Effector memory CD4-positive, alpha-beta T cell (primary cell): ENCODE data around the gene RPS6KA5.

Experiments used
- DNase-seq, 3 donors: peaks; one replicate each; pipeline ENCODE4 v3.0.0-alpha.2; 2020
- H3K27ac ChIP-seq: 2 replicates; pipeline ENCODE4 v1.7.0; 2013; ENCODE audit warnings: mild to moderate bottlenecking, low read length, moderate library complexity; ENCODE audit not compliant: insufficient read depth, poor library complexity, severe bottlenecking
- H3K27me3 ChIP-seq: replicated peaks from 2 replicates; pipeline ENCODE4 v1.7.0; 2013; ENCODE audit warnings: mild to moderate bottlenecking, low read length; ENCODE audit not compliant: insufficient read depth, control insufficient read depth, poor library complexity, severe bottlenecking
- H3K36me3 ChIP-seq: 2 replicates; pipeline ENCODE4 v1.7.0; 2013; ENCODE audit warnings: mild to moderate bottlenecking, low read length, moderate library complexity; ENCODE audit not compliant: control insufficient read depth, insufficient read depth
- H3K4me1 ChIP-seq: 2 replicates; pipeline ENCODE4 v1.7.0; 2013; ENCODE audit warnings: low read length, mild to moderate bottlenecking; ENCODE audit not compliant: control insufficient read depth, insufficient read depth, poor library complexity, severe bottlenecking
- H3K4me3 ChIP-seq: 2 replicates; pipeline ENCODE4 v1.7.0; 2013; ENCODE audit warnings: low read length, low read depth, mild to moderate bottlenecking; ENCODE audit not compliant: insufficient read depth, poor library complexity, severe bottlenecking
- H3K9me3 ChIP-seq: 2 replicates; pipeline ENCODE4 v1.7.0; 2013; ENCODE audit warnings: mild to moderate bottlenecking, low read length, moderate library complexity; ENCODE audit not compliant: control insufficient read depth

RPS6KA5 gene

DNA sequence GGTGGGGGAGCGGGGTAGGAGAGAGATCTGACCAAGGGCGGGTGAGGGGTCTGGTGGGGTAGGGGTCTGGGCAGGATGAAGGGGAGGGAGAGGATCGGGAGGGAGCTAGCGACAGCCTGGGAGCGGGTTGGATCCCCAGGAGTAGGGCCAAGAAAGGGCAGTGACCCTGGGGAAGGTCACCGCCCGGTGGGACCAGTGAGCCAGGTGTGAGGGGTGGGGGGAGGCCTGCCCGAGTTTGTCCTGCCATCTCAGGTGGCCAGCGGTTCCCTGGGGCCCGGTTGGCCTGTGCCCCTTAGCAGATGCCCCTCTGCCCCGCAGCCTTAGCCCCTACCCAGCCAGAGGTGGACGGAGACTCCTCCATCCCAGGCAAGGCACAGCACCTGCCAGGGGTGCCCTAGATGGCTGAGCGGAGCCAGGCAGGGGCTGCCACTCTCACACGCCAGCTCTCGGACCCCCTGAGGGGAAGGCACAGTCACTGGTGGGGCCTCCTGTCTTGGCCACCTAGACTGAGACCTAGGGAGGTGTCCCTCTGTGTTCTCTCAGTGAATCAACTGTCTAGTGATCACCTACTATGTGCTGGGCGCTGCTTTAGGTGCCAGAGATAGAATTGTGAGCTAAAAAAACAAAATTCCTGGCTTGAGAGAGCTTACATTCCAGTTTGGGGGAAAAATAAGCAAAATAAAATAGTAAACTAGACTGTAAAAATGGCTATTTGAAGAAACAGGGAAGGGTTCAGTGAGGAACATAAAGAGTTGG lies 243.6 kb downstream of the RPS6KA5 start:
- Histone ChIP-seq H3K4me1 (peaks cover 6% of the 10 kb centered on the region), H3K9me3 (no peaks in the 10 kb centered on the region), H3K4me3 (no peak overlapping the region), H3K36me3 (no peaks in the 10 kb centered on the region), H3K27ac (no peak overlapping the region), H3K27me3 (no peaks in the 10 kb centered on the region)
- no peak for DNase-seq

DNA sequence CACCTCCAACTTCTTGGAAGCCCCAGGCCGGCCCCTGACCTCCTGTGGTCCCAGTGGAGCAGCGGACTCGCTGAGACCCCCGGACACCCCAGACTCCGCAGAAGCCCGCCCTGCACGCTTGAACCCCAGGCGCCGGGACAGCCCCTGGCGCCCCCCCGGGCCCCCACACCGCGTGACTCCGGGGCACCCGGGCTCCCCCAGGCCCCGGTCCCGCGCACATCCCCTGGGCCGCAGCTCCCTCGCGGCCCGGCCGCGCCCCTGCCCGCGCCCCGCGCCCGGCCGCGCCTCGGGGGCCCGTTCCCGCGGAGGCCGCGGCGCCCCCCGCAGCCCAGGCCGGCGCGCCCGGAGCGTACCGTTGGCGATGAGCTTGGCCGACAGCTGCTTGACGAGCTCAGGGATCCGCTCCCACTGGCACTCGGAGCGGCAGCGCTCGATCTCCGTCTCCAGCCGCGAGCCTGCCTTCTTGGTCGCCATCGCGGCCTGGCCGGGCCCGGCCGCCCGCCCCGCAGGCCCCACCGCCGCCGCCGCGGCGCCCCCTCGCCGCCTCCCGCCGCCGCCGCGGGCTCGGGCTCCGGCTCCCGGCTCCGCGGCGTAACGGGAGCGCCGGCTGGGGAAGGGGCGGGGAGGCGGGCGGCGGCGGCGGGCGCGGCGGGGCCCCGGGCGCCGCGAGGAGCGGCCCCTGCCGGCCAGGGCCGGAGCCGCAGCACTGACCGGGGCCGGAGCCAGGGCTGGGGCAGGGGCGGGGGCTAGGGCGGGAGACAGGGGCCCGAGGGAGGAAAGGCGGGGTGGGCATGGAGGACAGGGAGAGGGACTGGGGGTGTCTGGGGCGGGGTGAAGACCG lies 244.4 kb downstream of the RPS6KA5 start, which contains the start of gene TTC7B:
Gene TTC7B, minus strand, starts transcription at position 609 of the 841 bp plus-strand sequence. Its CDS starts 135 bp downstream, at position 474.
- H3K4me3 ChIP-seq: no peak within 1 kb of the TSS
- H3K27me3 ChIP-seq: no peaks in the 10 kb centered on the region
- H3K36me3 ChIP-seq: no peaks in the 10 kb centered on the region
- no peak for DNase-seq
- H3K27ac ChIP-seq: no peak within 1 kb of the TSS
- H3K4me1 ChIP-seq: peaks cover 2% of the 10 kb centered on the region
- no peaks in the 10 kb centered on the region for H3K9me3 ChIP-seq

DNA sequence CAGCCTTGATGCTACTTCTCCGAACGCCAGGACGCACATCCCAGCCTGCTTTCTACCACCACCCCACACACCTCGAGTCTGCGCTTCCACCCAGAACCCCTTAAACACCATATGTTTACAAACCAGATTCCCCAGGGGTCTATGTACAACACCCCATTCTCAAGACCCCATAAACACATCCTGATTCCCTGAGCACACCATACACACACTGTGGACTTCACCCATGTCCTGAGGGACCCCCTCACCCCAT lies 244.9 kb downstream of the RPS6KA5 start:
- no peaks in the 10 kb centered on the region for H3K36me3 ChIP-seq
- no peaks in the 10 kb centered on the region for H3K4me1 ChIP-seq
- no peaks in the 10 kb centered on the region for H3K9me3 ChIP-seq
- H3K4me3 ChIP-seq: no peak overlapping the region
- H3K27ac ChIP-seq: no peak overlapping the region
- H3K27me3 ChIP-seq: no peaks in the 10 kb centered on the region
- DNase-seq: no peak

DNA sequence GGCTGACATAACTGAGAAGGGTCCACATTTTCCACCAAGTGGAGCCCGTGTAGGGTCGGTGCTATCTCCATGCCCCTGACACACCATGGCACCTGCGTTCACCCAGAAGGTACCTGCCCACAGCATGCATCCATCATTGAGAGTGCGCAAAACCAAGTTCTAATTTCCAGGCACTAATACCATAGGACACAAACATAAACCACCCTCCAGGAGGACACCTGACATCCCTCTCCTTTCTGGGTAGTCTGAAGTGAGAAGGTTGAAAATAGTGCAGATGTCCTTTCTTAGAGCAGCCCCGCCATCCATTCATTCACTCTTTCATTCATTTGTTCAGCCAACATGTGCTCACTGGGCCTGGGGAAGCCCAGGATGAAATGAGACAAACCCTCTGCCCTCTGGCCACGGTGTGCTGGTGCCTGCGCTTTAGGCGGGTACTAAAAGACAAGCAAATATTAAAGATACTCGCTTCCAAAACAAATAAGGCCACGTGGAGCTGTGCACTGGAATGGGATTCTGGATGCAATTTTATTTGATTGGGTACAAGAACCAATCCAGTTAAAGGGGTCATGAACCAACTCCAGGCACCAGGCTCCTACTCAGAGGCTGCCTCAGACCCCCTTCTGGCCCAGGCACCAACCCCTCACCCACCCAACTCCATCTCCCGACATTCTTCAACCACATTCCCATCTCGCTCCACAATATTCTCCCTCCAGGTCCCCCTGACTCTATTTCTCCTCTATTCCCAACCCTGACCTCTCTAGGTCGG lies 245.5 kb downstream of the RPS6KA5 start:
- H3K4me3 ChIP-seq: no peak overlapping the region
- no peaks in the 10 kb centered on the region for H3K27me3 ChIP-seq
- DNase-seq: no peak
- no peak overlapping the region for H3K27ac ChIP-seq
- H3K4me1 ChIP-seq: no peaks in the 10 kb centered on the region
- no peaks in the 10 kb centered on the region for H3K36me3 ChIP-seq
- H3K9me3 ChIP-seq: no peaks in the 10 kb centered on the region

DNA sequence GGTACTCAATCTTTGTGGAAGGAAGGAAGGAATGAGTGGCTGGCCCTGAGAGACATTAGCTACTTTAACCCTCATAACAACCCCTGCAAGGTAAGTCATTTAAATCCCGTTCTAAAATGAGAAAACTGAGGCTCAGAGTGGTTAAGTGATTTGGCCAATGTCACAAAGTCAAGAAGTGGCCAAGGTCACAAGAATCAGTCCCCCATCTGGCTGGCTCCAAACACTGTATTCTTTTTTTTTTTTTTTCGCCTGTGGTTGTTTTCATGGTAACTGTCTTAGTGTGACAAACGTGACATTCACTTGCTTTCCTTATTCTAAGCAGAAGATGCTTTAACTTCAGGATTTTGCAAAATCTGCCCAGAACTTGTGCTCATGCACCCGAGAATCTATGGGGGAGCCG lies 247.0 kb downstream of the RPS6KA5 start:
- no peaks in the 10 kb centered on the region for H3K4me1 ChIP-seq
- no peaks in the 10 kb centered on the region for H3K27me3 ChIP-seq
- no peaks in the 10 kb centered on the region for H3K36me3 ChIP-seq
- no peak for DNase-seq
- H3K27ac ChIP-seq: no peak overlapping the region
- no peak overlapping the region for H3K4me3 ChIP-seq
- H3K9me3 ChIP-seq: no peaks in the 10 kb centered on the region

DNA sequence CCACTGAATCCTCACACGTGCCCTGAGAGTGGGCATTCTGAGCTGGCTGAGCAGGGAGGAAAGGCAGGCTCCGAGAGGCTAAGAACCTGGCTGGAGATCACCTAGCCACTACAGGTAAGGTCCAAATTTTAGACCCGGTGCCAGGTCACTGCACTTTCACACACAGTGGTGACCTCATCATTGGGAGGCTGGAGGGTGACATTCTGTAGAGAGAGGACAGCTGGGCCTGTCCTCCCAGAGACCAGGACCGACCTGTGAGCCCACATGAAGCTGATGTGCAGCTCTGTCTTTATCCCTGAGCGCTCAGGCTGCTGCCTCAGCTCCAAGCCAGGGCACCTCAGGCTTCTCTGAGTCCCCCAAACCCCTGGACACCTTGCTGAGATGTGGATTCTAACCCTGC lies 248.3 kb downstream of the RPS6KA5 start:
- H3K4me3 ChIP-seq: no peak overlapping the region
- H3K36me3 ChIP-seq: no peaks in the 10 kb centered on the region
- H3K27ac ChIP-seq: no peak overlapping the region
- no peaks in the 10 kb centered on the region for H3K27me3 ChIP-seq
- DNase-seq: no peak
- no peaks in the 10 kb centered on the region for H3K9me3 ChIP-seq
- no peaks in the 10 kb centered on the region for H3K4me1 ChIP-seq

DNA sequence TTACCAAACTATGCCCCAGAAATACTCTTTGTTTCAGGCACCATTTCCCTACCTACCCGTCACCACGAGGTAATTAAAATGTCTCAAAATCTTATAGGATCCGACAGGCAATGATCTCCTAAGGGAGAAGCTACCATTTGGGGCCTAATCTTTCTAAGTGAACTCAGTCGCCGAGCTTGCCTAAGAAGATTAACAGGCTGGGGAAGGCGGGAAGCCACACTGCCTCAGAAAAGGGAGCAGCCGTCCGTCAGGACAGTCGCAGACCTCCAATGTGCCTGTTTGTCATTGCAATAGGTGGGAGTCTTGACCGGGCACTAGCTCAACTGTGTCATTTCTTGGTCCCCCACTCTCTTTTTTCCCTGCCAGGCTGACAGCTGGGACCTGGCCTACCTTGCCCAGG lies 248.8 kb downstream of the RPS6KA5 start:
- H3K9me3 ChIP-seq: no peaks in the 10 kb centered on the region
- H3K4me3 ChIP-seq: no peak overlapping the region
- no peak overlapping the region for H3K27ac ChIP-seq
- DNase-seq: no peak
- H3K4me1 ChIP-seq: no peaks in the 10 kb centered on the region
- H3K36me3 ChIP-seq: no peaks in the 10 kb centered on the region
- no peaks in the 10 kb centered on the region for H3K27me3 ChIP-seq

DNA sequence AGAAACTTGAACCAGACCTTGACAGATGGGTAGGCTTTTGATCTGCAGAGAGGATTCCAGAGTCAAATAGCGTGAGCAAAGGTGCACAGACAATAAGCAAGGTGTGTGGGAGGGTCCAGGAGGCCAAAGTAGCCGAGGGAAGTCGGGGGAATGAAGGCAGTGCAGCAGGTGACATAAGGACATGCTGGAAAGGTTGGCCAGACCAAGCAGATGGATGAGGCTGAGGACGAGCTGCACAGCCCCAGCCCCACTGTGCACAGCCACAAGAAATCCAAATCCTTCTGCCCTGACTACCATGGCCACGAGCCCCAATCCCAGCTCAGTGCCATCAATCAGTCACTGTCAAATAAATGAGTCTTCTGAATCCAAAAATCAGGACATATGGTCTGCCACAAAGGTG lies 249.6 kb downstream of the RPS6KA5 start:
- no peaks in the 10 kb centered on the region for H3K27me3 ChIP-seq
- H3K9me3 ChIP-seq: no peaks in the 10 kb centered on the region
- H3K4me1 ChIP-seq: no peaks in the 10 kb centered on the region
- DNase-seq: no peak
- no peak overlapping the region for H3K27ac ChIP-seq
- no peak overlapping the region for H3K4me3 ChIP-seq
- H3K36me3 ChIP-seq: no peaks in the 10 kb centered on the region

DNA sequence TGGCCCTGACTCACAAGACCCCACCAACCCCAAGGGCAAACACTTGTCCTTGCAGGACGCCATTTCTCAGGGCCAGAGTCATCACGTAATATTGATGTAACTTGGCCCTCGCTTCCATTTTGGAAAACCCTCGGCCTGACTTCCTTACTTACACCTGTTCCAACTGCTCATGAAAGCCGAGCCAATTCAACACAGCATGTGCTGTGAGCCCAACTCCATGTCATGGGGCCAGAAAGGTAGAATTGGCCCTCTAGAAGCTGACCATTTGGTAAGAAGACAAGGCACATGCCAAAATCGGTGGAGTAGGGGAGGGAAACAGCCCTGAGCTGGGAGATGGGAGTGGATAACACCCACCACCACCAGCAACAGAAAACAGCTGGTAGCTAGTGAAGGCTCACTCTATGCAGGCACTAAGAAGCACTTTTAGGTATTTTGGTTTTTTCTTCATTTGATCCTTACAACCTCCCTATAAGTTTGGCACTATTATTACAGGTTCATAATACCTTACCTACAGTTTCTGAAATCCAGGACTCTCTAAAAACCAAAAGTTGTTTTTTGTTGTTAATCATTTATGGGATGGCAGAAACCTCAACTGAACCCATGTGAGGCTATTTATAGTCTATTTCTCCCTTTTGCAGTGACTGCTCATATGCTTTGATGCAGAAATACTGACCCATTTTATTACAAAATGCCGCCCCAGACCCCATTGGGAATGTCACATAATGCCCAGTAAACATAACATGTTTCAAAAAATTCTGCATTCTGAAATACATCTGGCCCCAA lies 250.7 kb downstream of the RPS6KA5 start:
- Histone ChIP-seq H3K4me3 (no peak overlapping the region), H3K27ac (no peak overlapping the region), H3K36me3 (no peaks in the 10 kb centered on the region), H3K4me1 (no peaks in the 10 kb centered on the region), H3K27me3 (no peaks in the 10 kb centered on the region), H3K9me3 (no peaks in the 10 kb centered on the region)
- DNase-seq: no peak
